Measurements from ENCODE around the gene ZNF536. TPM values are rescaled to one million over a fixed set of nuclear protein-coding genes. Genes with fewer than 3 reads are reported as not detected.

Gene ZNF536
- total and polyA plus RNA-seq, 3 donors from 2014 or later, result 6.6 to 57.6 (median 35.1) TPM

DNA sequence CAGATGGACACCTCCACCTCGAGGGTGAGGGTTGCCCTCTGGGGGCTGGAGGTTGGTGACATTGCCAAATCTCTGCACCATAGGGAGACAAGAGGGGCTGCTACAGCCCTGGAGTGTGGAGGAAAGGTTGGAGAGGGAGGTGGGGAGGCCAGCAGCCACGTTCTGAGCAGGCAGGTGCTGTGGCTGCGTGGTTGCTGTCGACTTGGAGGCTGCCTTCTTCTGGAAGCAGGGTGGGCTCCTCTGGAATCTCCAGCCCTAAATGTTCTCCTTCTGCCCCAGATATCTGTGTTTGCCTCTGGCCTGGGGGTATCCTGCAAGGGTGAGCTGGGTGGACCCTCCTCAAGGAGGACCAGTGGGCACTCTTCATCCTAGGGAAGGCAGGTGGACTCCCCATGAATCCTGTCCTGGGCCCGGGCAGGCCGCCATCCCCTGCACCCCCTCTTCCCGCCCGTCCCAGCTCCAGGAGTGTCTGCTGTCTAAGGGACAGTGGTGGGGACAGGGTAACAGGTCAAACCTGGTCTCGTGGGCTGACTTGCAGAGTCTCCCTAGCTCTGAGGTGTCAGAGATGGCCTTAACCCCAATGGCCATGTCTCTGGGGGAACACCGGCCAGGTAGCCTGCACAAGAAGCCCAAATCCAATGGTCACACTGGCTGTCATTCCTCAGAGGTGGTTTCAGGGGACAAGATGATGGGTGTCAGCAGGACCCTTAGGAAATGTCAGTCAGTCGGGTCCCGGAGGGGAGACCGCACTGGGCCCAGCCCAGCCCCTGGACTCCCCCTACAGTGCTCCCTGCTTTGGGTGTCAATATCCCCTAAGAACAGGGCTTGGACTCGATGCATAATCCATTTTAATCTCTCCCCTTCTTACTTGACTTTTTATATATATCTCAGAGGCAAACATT is 32.3 kb upstream of the ZNF536 start:
- no peak overlapping the region for H3K27ac ChIP-seq
- H3K27me3 ChIP-seq, result no peaks in the 10 kb centered on the region
- DNase-seq, result no peak
- no peaks in the 10 kb centered on the region for H3K9me3 ChIP-seq
- H3K4me1 ChIP-seq, result no peaks in the 10 kb centered on the region
- WGBS, 2 donors, result 66 to 87% methylated on average over 7 to 14 of the region's 14 CpGs
- intact Hi-C loops (cut with DNase I; ENCODE audit: low total_unique reads), result no loop called here
- no peak overlapping the region for H3K4me3 ChIP-seq
- H3K36me3 ChIP-seq (ENCODE audit: low read depth, missing control alignments), result no peaks in the 10 kb centered on the region
- no peak for TF ChIP-seq POLR2A (IDR thresholded peaks at IDR 0.05)
- TF ChIP-seq, protein P1, sequence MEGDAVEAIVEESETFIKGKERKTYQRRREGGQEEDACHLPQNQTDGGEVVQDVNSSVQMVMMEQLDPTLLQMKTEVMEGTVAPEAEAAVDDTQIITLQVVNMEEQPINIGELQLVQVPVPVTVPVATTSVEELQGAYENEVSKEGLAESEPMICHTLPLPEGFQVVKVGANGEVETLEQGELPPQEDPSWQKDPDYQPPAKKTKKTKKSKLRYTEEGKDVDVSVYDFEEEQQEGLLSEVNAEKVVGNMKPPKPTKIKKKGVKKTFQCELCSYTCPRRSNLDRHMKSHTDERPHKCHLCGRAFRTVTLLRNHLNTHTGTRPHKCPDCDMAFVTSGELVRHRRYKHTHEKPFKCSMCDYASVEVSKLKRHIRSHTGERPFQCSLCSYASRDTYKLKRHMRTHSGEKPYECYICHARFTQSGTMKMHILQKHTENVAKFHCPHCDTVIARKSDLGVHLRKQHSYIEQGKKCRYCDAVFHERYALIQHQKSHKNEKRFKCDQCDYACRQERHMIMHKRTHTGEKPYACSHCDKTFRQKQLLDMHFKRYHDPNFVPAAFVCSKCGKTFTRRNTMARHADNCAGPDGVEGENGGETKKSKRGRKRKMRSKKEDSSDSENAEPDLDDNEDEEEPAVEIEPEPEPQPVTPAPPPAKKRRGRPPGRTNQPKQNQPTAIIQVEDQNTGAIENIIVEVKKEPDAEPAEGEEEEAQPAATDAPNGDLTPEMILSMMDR (IDR thresholded peaks at IDR 0.05), result no peak

DNA sequence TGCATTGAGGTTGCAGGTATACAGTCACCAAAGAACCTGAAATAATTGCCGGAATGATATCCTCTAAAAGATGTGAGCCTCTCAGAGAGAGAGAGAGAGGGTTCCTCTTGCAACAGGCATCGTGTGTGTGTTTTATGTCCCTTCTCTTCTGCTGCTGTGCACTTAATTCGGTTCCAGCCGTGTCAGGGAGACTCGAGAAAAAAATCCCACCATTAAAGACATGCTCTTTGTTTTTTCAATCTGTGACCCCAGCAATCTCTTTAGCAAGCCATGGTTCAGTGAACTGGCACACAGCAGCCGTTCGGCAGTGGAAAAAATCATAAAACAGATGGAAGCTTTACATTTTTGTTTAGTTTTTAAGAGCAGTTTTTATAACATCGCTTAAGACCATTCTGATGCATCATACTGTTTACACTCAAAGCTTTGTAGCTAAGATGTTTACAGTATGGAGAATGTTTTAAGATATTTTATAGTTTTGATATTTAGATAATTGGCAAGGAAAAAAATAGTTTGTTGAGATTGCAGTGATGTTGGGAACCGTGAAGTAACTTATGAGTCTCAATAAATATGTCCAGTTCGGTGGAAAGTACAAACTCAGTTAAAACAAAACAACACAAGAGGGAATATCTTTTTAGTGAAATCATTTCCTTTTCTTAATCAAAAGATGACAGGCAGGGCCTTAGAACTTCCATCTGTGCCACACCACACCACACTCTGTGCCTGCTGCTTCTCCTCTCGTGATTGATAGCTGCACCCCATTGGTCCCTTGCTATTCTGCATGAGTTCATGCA is 31.2 kb upstream of the ZNF536 start:
- H3K4me1 ChIP-seq, result no peaks in the 10 kb centered on the region
- no peak overlapping the region for H3K27ac ChIP-seq
- H3K4me3 ChIP-seq, result no peak overlapping the region
- TF ChIP-seq, protein P1 (IDR thresholded peaks at IDR 0.05), result no peak
- TF ChIP-seq POLR2A (IDR thresholded peaks at IDR 0.05), result no peak
- no peaks in the 10 kb centered on the region for H3K27me3 ChIP-seq
- 56 to 59% methylated on average over 11 of the region's 11 CpGs for WGBS, 2 donors
- intact Hi-C loops (cut with DNase I; ENCODE audit: low total_unique reads), result no loop called here
- no peaks in the 10 kb centered on the region for H3K36me3 ChIP-seq (ENCODE audit: low read depth, missing control alignments)
- no peak for DNase-seq
- H3K9me3 ChIP-seq, result no peaks in the 10 kb centered on the region

DNA sequence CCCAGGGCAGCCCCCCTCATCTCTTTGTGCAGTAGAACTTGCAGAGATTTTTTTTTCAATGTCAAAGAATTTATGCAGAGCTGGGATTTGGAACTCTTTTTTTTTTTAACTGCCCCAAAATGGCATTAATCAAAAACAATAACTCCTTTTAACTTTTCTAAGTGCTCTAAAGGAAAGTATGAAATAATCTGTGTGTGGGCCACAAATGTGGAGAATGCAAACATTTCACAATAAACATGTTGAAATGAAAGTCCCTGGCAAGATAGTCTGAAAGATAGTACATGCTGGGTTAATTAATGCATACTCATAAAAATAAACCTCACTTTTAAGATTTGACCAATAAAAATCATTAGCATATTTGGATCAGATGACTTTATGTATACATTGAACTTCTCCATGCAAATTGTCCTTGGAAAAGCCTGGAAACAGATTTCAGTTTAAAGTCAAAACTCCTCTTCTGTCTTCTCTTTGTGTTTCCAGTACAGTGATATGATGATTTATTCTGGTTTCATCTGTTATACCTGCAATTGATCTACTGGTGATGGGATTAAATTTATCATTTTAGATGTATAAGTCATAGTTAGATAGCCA is 30.5 kb upstream of the ZNF536 start:
- Histone ChIP-seq H3K36me3 (ENCODE audit: low read depth, missing control alignments) (no peaks in the 10 kb centered on the region), H3K9me3 (no peaks in the 10 kb centered on the region), H3K4me3 (no peak overlapping the region), H3K27ac (no peak overlapping the region), H3K4me1 (no peaks in the 10 kb centered on the region), H3K27me3 (no peaks in the 10 kb centered on the region)
- DNase-seq, result no peak
- TF ChIP-seq, protein P1 (IDR thresholded peaks at IDR 0.05), result no peak
- no peak for TF ChIP-seq POLR2A (IDR thresholded peaks at IDR 0.05)
- intact Hi-C loops (cut with DNase I; ENCODE audit: low total_unique reads), result no loop called here

DNA sequence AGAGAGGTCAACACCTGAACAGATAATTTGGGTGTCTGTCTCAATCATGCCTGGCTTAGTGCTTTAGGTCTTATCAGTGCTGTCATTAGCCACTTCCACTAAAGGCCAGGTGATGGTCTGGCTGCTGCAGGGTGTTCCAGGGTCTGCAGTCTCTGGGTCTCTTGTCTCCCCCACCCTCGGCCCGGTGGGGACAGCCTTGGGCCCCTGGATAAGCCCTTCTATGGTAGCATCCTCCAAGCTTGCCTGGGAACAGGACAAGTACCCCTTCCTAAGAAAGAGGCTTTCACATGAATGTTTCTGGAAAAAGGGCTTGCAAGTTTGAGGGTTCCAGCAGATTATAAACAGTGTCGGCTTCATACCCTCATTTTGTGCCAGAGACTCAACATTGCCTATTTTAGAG is 29.3 kb upstream of the ZNF536 start:
- no peak for TF ChIP-seq POLR2A (IDR thresholded peaks at IDR 0.05)
- TF ChIP-seq, protein P1 (IDR thresholded peaks at IDR 0.05), result no peak
- Histone ChIP-seq H3K27ac (no peak overlapping the region), H3K36me3 (ENCODE audit: low read depth, missing control alignments) (no peaks in the 10 kb centered on the region), H3K9me3 (no peaks in the 10 kb centered on the region), H3K27me3 (no peaks in the 10 kb centered on the region), H3K4me3 (no peak overlapping the region), H3K4me1 (no peaks in the 10 kb centered on the region)
- WGBS, 2 donors, result 72 to 73% methylated on average over 3 of the region's 3 CpGs
- DNase-seq, result no peak
- intact Hi-C loops (cut with DNase I; ENCODE audit: low total_unique reads), result no loop called here
